Occipital lobe (tissue), 2 donors: ENCODE measurements around the gene FGFBP1. TPM values are rescaled to one million over a fixed set of nuclear protein-coding genes. Genes with fewer than 3 reads are reported as not detected.

ENCODE experiments used
- DNase-seq: peaks from one replicate; lab custom pipeline; 2025; lab: John Stamatoyannopoulos, UW
- total RNA-seq: library from RNA; depleted of rRNA; stranded (reverse); fragments of >200 nt; gene quantifications from one replicate; pipeline ENCODE4 v1.2.3, GENCODE V29; 2014

Gene FGFBP1
- total RNA-seq, result not detected

DNA sequence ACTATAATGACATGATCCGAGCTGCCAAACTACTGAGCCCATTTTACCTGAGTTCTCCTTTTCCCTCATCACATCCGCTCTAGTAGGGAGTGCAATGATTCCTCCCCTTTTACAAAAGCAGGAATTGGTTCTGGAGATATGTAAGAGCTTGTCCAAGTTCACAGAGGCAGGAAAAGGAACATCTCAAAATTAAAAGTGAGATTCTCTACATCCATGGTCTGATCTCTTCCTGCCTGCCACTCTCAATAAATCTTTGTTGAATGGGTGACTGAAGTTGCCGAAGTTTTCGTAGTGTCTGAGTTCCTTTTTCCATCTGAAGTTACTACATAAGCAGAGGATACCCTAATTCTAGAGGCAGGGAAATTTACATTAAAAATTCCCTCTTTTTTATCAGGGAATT lies at the start of gene FGFBP1:
FGFBP1 (minus strand) TSS at position 101 of the 400 bp plus-strand sequence. CDS start 2,108 bp downstream, outside the sequence.
- no peak for DNase-seq

DNA sequence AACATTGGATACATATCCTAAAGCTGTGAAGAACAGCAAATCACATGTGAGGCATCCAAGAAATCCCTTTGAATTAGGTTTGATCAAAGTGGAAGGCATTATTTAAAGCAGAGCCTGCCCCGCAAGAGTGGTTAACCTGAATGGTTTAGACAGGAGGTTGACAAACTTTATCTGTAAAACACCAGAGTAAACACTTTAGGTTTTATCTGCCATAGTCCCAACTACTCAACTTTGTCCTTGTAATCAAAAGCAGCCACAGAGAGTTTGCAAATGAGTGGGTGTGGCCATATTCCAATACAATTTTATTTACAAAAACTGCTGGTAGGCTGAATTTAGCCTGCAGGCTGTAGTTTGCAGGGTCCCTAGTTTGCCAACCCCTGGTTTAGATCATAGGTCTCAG lies 49.7 kb upstream of the FGFBP1 start:
- DNase-seq, result no peak

DNA sequence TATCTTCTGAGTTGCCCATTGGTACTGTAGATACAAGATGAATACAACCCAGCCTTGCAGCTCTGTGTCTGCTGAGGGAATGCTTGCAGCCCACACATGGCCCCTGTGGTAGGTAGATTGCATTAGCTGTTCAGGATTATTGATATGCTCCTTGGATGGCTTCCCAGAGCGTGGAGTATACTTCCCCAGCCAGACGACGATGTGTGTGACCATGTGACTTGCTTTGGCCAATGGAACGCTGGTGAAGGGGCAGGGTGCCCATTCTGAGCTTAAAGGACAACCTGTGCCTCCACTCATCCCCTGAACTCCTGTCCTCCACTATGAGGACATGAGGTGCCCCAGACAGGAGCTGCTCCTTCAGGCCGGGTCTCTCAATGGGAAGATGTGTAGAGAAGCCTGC lies 48.4 kb upstream of the FGFBP1 start:
- no peak for DNase-seq

DNA sequence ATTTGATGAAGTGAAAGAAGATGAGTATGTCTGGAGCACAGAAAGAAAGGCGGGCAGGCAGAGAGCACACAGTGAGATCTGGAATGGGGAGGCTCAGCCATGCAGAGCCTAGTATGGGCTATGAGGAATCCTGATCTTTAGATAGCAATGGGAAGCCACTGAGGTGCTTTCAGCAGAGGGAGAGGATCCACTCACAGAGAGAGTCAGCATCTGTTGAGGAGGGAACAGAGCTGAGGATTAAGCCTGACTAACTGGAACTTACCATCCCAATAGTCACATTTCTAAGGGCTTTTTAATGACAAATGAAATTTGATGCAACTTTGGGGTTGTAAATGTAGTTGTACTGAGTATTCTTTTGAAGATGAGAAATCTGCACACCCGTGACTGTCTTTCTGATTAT lies 45.1 kb upstream of the FGFBP1 start:
- DNase-seq, result no peak

DNA sequence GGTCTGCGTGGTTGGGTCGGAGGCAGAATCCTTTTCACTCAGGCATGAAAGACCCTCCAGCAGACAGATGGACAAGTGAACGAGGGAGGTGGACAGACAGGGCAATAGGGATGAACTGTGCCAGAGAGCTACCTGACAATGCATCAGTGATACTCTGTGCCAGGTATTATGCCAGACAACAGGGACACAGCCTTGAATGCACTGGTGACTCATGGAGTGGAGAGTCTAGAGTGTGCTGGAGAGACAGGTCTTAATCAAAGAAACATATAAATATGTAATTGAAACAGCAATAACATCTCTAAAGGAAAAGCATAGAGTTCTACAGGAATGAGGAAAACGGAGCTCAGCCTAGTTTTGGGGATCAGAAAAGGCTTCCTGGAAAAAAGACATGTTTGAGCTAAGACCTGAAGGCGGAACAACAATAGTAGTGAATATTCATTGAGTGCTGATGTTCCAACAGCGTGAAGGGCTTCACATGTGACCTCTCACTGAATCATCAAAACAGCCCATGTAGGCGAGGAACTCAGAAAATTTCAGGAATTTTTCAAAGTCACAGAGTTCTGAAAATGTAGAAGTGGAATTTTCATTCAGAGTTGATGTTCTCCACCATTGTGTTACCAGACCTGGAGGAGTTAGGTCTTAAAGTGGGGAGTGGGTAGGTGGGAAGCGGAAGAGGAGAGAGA lies 44.4 kb upstream of the FGFBP1 start:
- no peak for DNase-seq

DNA sequence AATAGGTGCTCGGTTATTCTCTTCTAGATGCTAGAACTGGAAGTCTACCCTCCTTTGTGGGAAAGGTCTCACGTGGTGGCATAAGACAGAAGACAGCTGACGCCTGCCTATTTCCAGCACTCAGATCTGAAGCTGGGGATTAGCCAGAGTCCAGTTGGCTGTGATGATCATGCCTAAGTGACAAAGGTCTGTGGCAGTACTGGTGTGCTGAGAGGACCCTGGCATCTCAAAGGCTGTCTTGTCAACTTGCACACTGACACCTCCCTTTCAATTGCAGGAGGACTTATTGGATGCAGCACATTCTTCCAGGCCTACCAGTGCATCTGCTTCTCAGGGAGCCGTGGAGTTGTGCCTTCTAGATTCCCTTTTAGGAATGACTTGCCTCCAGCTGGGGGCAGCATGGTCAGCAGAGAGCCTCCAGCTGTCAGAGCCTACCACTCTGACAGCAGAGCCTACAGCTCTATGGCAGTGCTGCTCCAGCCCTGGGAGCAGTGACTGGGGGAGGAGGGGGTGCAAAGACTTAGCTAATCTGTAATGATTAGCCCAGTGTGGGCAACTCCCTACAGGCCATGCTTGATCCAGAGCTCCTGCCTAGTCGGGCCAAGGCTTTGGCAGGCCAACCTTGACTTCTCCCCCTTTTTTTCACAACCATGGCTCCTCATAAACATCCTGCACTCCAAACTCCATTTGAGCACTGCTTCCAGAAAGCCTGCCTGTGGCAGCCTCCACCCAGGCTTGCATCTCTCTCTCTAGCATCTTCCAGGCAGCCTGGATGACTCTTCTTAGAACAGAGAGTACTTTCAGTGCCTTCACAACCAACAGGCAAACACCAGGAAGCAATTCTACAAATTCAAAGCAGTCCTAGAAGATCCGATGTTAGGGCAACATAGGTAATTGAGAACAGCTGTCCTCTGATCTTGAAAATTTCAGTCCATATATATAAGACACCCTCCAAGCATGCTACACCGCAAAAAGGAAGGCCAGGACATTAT lies 38.2 kb upstream of the FGFBP1 start:
- DNase-seq, result no peak

DNA sequence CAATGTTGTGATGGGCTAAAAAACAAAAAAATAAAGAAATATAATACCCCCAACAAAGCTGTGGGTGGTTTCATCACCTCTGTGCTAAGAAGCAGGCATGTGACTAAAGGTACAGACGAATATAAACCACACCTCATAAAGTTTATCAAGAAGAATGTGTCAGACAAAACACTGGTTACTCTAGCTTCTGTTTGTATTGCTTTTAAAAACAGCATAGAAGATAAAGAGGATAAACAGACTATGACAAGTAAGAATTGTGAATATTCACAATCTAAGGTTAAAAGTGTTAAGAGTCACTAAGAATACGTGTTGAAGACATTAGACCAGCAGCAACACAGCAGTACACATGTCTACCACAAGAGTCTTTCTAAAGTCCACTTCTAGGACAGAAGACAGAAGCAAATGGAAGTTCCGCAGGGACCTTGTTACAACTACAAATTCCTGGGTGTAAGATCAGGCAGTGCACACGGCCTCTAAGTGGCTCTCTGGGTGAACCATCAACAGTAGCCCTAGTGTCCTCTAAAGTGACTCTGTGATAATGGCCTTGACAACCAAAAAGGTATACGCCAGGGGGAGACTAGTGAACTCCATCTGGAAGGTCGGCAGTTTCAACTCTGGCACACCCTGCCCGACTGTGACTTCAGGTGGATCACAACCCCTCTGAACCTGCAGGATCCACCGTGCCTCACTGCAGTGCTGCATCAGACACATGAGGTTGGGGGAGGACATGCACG lies 32.7 kb upstream of the FGFBP1 start:
- DNase-seq, result no peak

DNA sequence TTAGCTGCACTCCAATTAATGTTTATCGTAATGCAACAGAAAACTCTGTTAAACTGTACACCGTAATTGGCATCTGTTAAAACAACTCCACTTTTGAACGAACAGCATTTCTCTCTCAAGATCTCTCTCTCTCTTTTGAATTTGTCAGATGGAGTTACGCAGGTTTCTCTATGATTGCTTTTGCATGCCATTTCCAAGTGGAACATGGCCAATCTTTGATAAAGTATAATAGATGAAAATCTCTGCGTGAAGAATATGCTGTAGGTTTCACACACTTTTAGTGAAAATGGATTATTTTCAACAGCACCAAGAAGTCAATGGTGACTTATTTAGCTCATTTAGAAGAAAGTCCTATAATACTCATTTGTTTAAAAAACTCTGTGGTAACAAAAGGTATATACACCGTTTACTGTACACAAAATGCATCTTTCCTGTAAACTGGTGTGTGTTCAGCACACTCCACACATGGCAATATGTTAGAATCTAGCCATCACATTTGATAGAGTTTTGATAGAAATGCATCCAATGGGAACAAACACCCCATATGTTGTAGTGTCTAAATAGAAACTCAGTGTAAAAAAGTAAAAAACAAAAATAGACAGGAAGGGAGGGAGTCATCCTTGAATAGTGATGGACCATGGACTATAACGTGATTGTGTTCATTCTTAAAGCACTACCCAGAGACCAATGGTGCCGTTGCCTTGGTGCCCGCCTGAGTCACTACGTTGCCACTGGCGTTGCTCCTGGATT lies 30.2 kb upstream of the FGFBP1 start:
- DNase-seq, result no peak

DNA sequence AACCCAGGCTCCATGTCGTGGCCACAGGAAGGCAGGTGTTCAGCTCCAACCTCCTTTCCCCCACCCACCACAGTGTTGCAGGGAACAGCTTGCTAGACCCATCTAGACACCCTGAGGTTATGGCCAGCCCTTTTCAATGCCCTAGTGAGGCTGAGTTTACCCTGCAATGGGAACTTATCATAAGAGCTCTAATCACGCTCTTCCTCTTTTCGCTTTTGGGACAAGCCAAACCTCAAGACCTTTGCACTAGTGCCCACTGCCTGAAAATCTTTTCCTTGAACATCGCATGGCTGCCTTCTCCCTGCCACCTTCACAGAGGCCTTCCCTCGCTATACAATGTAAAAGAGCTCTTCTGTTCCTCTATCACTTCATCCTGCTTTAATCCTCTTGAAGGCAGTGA lies 26.8 kb upstream of the FGFBP1 start:
- no peak for DNase-seq

DNA sequence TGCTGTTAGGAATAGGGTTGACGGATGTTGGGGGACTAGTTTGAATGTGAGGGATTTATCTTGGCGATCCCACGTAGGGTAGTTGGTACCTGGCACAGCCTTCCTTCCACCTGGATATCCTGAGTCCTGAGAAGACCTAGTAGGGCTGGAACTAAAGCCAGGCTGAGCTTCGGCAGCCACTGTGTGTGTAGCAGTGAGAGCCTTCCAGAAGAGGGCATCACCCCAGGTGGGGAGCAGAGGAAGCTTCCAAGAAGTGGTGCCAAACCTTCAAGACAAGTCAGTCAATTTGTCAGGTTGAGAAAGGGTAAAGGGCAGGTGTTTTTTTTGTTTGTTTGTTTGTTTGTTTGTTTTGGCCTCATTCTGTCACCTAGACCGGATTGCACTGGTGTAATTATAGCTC lies 25.6 kb upstream of the FGFBP1 start:
- DNase-seq, result no peak

DNA sequence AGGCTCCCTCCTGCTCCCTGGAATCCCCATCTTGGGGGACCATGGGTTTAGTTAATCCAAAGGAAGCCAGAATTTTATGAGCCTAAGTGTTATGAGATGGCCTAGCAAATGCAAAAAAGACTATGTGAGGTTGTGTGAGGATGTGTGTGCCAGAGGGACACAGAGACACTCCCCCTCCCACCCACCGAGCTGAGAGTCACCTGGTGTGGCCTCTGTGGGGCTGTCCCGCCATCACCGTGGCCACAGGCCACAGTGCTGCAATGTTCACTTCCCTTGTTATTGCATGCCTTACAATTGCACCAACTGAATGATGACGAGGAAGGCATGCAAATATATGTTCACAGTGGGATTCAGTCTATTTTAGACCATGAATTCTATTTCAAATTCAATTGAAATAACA lies 25.0 kb upstream of the FGFBP1 start:
- DNase-seq, result no peak

DNA sequence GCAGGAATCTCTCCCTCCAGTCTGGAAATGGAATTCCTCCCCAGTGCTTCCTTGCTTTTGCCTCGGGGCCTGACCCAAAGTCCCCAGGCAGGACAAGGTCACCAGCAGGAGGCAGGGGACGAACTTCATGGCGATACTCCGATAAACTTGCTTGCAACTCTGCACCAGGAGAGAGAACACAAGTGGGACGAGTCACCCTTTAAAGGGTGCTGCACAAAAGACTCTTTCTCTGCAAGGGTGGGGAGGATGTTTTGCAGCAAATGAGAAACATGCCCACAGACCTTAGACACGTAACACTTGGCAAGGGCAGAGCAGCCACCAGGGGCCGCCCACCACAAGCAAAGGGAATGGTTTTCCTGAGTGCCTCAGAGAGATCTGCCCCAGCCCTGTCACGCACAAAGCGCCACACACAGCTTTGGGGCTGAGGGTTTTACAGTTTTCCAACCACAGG lies 24.5 kb upstream of the FGFBP1 start, which contains the start of gene FGFBP2:
FGFBP2 (minus strand) TSS at position 175 of the 451 bp plus-strand sequence; CDS start at position 129, 46 bp downstream.
- no peak for DNase-seq

DNA sequence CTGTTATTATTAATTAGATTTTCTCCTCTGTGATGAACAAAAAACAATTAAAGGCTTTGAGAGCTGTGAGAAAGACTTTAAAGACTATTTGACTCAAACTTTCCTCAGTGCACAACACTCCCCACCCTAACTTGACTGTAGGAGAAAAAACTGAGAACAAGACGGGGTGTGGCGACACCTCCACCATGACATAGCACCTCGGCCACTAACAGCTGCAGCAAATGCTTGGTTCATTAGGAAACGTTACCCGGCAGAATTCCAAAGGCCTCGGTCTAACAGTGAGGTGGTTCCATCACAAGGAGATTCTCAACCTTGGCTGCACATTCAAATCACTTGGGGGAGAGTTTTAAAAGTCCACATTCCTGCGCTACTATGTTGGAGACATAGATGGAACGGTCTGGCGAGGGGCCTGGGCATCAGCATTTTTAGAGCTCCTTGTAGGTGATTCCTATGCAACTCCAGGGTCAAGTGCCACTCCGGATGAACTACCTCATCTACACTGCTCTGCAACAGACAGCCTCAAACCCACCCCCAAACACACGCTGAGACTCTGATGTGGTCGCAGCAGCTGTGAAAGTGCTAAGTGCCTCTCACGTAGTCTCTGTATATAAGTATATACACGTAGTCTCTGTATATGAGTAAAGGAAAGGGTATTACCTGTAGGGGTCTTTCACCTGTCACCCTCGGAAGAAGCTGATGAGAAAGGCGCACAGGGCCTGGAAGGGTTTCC lies 23.4 kb upstream of the FGFBP1 start:
- DNase-seq, result no peak

DNA sequence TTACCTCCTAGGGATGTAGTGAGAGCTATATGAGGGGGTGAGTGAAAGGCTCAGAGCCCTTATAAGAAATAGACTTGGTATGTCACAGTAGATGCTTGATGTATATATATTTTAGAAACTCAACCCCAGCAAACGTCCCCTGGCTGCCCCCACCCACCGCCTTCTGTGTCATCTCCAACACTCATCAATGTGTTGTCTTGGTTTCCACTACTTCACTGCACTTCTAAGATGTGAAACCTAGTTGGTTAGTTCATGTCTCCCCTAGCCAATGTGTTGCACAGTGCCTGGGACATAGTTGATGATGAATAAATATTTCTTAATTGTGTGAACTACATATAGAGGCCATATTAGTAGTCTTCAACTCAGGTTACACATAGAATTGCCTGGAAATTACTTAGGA lies 20.0 kb upstream of the FGFBP1 start:
- DNase-seq, result no peak

DNA sequence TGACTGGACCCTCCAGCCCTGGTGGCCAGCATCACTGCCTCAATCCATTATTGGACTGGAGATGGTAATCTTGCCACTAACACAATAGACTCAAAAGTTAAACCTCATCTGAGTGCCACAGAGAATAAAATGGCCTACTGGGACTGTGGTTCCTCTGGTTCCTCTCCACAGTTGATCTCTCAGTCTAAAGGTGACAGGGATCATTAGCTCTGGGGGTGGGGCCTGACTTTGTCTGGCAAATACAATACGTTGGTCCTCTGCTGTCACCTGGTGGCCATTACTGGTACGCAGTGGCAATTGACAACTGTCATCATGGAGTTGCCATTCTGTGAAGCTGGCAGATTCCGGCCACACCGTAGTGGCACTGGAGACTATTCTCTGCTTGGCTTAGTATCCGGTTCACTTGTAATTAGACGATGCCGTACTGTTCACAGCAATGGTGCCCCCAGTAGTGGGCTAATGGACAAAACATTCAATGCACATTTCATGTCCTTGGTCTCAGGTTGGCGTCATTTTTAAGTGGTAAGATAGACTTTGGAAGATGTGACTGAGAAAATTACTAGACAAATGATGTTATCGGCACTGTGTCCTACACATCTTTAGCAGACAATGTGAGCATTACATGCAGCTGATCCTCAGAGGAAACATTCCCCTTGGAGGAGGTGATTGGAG lies 17.8 kb upstream of the FGFBP1 start:
- no peak for DNase-seq

DNA sequence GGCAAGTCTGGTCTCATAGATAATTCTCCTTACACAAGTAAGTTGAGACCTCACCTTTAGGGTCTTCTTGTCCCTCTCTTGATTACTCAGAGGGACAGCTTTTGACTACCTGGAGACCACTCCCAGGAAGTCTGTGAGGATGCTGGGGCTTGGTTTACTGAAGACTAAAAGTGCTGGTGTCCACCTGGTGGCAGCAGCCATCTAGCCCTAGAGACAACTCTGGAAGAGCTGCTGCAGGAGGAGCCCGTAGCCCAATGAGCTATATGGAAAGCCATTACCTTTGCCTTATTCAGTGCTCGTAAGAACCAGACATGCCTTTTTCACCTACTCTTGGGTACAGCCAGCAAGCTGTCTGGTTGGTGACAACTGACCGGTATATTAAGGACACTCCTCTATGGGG lies 17.1 kb upstream of the FGFBP1 start:
- DNase-seq, result no peak

DNA sequence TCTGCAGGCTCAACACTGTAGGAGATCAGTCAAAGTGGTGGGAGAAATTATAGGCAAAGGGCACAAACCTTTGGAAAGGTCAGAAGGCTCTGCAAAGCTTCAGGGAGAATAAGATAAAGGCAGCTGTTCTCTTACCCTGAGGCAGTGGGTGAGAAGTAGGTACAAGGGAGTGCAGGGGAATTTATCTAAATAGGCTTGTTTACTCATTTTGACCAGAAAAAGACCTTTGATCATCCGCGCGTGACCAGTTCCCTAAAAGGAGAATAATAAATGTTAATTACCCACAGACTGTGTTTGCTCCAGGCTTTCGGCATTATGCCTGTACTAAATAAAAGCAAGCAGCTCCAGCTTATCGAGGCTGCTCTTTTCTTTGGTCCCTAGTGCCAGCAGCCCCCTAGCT lies 15.1 kb upstream of the FGFBP1 start:
- no peak for DNase-seq

DNA sequence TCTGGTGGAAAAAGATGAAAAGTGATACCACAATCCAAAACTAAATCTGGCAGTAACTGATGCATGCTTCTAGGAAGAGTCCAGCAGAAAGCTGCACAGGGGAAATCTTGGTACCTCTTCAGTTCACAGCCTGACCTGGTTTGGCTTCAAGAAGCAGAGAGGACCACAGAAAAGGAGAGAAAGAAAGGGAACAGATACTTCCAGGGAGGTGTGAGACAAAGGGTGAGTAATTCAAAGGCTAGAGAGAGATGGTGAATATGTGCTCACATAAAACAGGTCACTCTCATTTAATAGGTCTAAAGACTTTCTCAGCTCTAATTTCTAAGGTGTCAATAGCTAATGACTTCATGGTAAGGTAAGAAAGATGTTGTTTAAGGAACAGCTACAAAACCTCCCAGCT lies 13.2 kb upstream of the FGFBP1 start:
- DNase-seq, result no peak

DNA sequence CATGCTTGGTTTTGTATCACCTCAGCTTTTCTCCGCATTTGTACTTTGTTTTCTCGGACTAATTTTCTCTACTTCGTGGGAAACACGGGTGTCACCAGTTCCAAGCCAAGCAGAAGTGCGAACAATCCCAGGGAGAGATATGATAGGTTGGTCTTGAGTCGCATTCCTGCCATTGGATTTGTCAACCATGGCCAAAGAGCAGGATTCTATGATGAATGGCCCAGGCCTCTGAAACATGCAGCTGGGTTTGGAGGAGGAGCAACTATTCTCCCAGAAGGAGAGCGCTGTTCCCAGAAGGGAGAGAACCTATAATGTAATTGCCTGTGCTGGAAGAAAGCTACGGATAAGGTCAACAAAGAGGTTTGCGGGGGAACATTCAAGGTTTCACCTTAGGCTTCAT lies 10.3 kb upstream of the FGFBP1 start:
- DNase-seq, result no peak

DNA sequence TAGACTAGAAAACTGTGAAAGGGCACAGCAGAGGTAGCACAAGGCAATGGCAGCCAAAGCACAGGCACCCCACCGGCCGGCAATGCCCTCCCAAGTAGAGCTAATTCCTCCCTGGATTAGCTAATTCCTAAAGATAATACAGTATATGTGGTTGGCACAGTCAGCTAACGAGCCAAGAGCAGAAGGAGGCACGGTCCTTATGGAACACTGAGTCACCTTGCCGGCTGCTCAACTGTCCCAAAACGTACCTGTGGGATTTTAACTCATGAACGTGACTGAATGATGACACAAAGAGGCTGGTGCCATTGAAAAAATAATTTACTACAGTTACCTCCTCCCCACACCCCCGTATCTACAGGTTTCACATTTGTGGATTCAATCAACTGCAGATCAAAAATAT lies 9.1 kb upstream of the FGFBP1 start:
- DNase-seq, result no peak
